GM12878 (cell line): ENCODE results near the gene PMF1. TPM values are rescaled to one million over a fixed set of nuclear protein-coding genes. Genes with fewer than 3 reads are reported as not detected.

Source experiments
- ATAC-seq: fragments of 200-7000 bp; cut with Tn5 transposase; 3 replicates; pipeline ENCODE4 v1.9.1; 2020; ENCODE audit warnings: mild to moderate bottlenecking, moderate library complexity
- BruUV-seq: library from RNA; stranded (reverse); fragments of 400-500 nt; replicated peaks from 2 replicates; lab custom pipeline; 2021; lab: Mats Ljungman, UMichigan
- CTCF ChIA-PET: fragments of 300-600 bp; sonication (Branson Sonifier 250); formaldehyde crosslinking; extraction: SDS; loops from one replicate; lab custom pipeline; 2021; ENCODE audit warnings: inconsistent platforms; lab: Yijun Ruan, JAX
- POLR2A ChIA-PET: fragments of 350-600 bp; formaldehyde crosslinking; extraction: SDS; loops from one replicate; lab custom pipeline; 2021; ENCODE audit warnings: inconsistent platforms; lab: Charles Lee
- RAD21 ChIA-PET: fragments of 300-600 bp; sonication (Branson Sonifier 250); formaldehyde crosslinking; loops from one replicate; lab custom pipeline; 2023; ENCODE audit warnings: antibody characterized with exemption; ENCODE audit not compliant: unreplicated experiment; lab: Charles Lee
- SMC1A ChIA-PET: fragments of 300-600 bp; sonication (Branson Sonifier 250); formaldehyde crosslinking; loops from one replicate; lab custom pipeline; 2023; ENCODE audit not compliant: unreplicated experiment, uncharacterized antibody; lab: Charles Lee
- DNase-seq: peaks from one replicate; pipeline ENCODE4 v3.0.0-alpha.2; 2011; ENCODE audit warnings: low read depth, low spot score
- FAIRE-seq: peaks from 3 replicates; lab custom pipeline; 2011; peaks lifted over from hg19 to GRCh38; lab: Jason Lieb, UNC
- H2AFZ ChIP-seq: 2 replicates; pipeline ENCODE4 v1.6.0; 2011; ENCODE audit warnings: low read depth, low read length, control low read depth; ENCODE audit not compliant: control insufficient read depth
- H3K27ac ChIP-seq: 2 replicates; pipeline ENCODE4 v1.5.1; 2011; ENCODE audit warnings: control low read depth; ENCODE audit not compliant: control insufficient read depth, insufficient read depth
- H3K27me3 ChIP-seq, 2 experiments: replicated peaks in 1 of 2; 2 replicates each; pipeline versions ENCODE4 v1.6.0 to v1.6.1; 2011; ENCODE audit warnings: low read length in 1 of 2; ENCODE audit not compliant: control insufficient read depth in 2 of 2, insufficient read depth in 2 of 2
- H3K36me3 ChIP-seq, 2 experiments: 2 replicates each; pipeline ENCODE4 v1.5.1; 2011; ENCODE audit warnings: low read length in 1 of 2; ENCODE audit not compliant: control insufficient read depth in 2 of 2, insufficient read depth in 2 of 2
- H3K4me1 ChIP-seq: 2 replicates; pipeline ENCODE4 v1.6.1; 2011; ENCODE audit warnings: mild to moderate bottlenecking, low read length, moderate library complexity, mixed read lengths; ENCODE audit not compliant: control insufficient read depth, insufficient read depth
- H3K4me2 ChIP-seq: 2 replicates; pipeline ENCODE4 v1.6.0; 2011; ENCODE audit warnings: control low read depth; ENCODE audit not compliant: control insufficient read depth, insufficient read depth
- H3K4me3 ChIP-seq: fragments of 200-600 bp; sonication (generic); 2 replicates; pipeline ENCODE4 v1.5.1; 2016
- H3K79me2 ChIP-seq: 2 replicates; pipeline ENCODE4 v1.6.0; 2011; ENCODE audit warnings: low read length; ENCODE audit not compliant: control insufficient read depth, insufficient read depth
- H3K9ac ChIP-seq: 2 replicates; pipeline ENCODE4 v1.8.0; 2011; ENCODE audit warnings: low read length, control low read depth, mixed read lengths; ENCODE audit not compliant: control insufficient read depth, insufficient read depth
- H3K9me3 ChIP-seq: replicated peaks from 3 replicates; pipeline ENCODE4 v1.5.1; 2011; ENCODE audit warnings: mild to moderate bottlenecking, low read length; ENCODE audit not compliant: control insufficient read depth, insufficient read depth
- H4K20me1 ChIP-seq: 2 replicates; pipeline ENCODE4 v1.6.0; 2011; ENCODE audit not compliant: control insufficient read depth, insufficient read depth
- CBFB ChIP-seq: IDR thresholded peaks from 2 replicates; pipeline ENCODE4 v1.6.1; 2016; ENCODE audit warnings: antibody characterized with exemption, low read depth
- DPF2 ChIP-seq: fragments of 450-650 bp; IDR thresholded peaks from 2 replicates; pipeline ENCODE4 v1.6.1; 2017; ENCODE audit warnings: mild to moderate bottlenecking
- EGR1 ChIP-seq, 2 experiments: IDR thresholded peaks; 1 replicate in 1 of 2; 2 replicates in 1 of 2; pipeline ENCODE4 v1.6.1; 2011 to 2012; ENCODE audit warnings: low read depth in 2 of 2, low read length in 2 of 2, borderline replicate concordance in 1 of 2, mild to moderate bottlenecking in 1 of 2, moderate library complexity in 1 of 2
- EP300 ChIP-seq, 2 experiments: fragments of 150-350 bp in 1 of 2; IDR thresholded peaks; 2 replicates each; pipeline ENCODE4 v1.6.1; 2011 to 2012; ENCODE audit warnings: low read depth in 2 of 2, low read length in 2 of 2, borderline replicate concordance in 1 of 2, improper control_type of control experiment in 1 of 2, inconsistent platforms in 1 of 2; ENCODE audit not compliant: control insufficient read depth in 1 of 2
- FOXK2 ChIP-seq: fragments of 450-650 bp; IDR thresholded peaks from 2 replicates; pipeline ENCODE4 v1.6.1; 2017; ENCODE audit warnings: mild to moderate bottlenecking, moderate library complexity
- HCFC1 ChIP-seq: fragments of 150-350 bp; IDR thresholded peaks from 2 replicates; pipeline ENCODE4 v1.6.1; 2014; ENCODE audit warnings: low read length
- HDGF ChIP-seq: fragments of 450-650 bp; IDR thresholded peaks from 2 replicates; pipeline ENCODE4 v1.6.1; 2016; ENCODE audit warnings: antibody characterized with exemption
- IKZF1 ChIP-seq: fragments of 450-650 bp; conservative IDR thresholded peaks from 2 replicates; pipeline ENCODE4 v1.6.1; 2017; ENCODE audit warnings: antibody characterized with exemption, mild to moderate bottlenecking
- IRF4 ChIP-seq: IDR thresholded peaks from 2 replicates; pipeline ENCODE4 v1.6.1; 2011; ENCODE audit warnings: low read depth, low read length
- JUNB ChIP-seq: IDR thresholded peaks from 2 replicates; pipeline ENCODE4 v1.6.1; 2016; ENCODE audit warnings: antibody characterized with exemption, mild to moderate bottlenecking
- MEF2B ChIP-seq: fragments of 450-650 bp; IDR thresholded peaks from 2 replicates; pipeline ENCODE4 v1.6.1; 2018; ENCODE audit warnings: mild to moderate bottlenecking, moderate library complexity; ENCODE audit not compliant: partially characterized antibody, poor library complexity, severe bottlenecking
- MTA3 ChIP-seq: IDR thresholded peaks from 2 replicates; pipeline ENCODE4 v1.6.1; 2012; ENCODE audit warnings: low read length, inconsistent platforms, borderline replicate concordance
- MYB ChIP-seq: fragments of 150-350 bp; IDR thresholded peaks from 2 replicates; pipeline ENCODE4 v1.6.1; 2014; ENCODE audit warnings: mild to moderate bottlenecking, low read depth, low read length, borderline replicate concordance
- NRF1 ChIP-seq: conservative IDR thresholded peaks from 2 replicates; pipeline ENCODE4 v1.6.1; 2011; ENCODE audit warnings: mild to moderate bottlenecking, low read depth, low read length, improper control_type of control experiment
- SMAD5 ChIP-seq: IDR thresholded peaks from 2 replicates; pipeline ENCODE4 v1.6.1; 2016; ENCODE audit warnings: antibody characterized with exemption, low read depth
- SRF ChIP-seq, 2 experiments: IDR thresholded peaks; 2 replicates each; pipeline ENCODE4 v1.6.1; 2011; ENCODE audit warnings: low read depth in 2 of 2, low read length in 2 of 2, mild to moderate bottlenecking in 1 of 2, moderate library complexity in 1 of 2
- SUZ12 ChIP-seq: fragments of 200-600 bp; sonication (generic); IDR thresholded peaks from one replicate; pipeline ENCODE4 v1.6.1; 2018; ENCODE audit warnings: antibody characterized with exemption, mild to moderate bottlenecking; ENCODE audit not compliant: unreplicated experiment
- YBX1 ChIP-seq: fragments of 450-650 bp; IDR thresholded peaks from 2 replicates; pipeline ENCODE4 v1.6.1; 2016; ENCODE audit warnings: antibody characterized with exemption
- ZBED1 ChIP-seq: IDR thresholded peaks from 2 replicates; pipeline ENCODE4 v1.6.1; 2016; ENCODE audit warnings: borderline replicate concordance
- ZSCAN29 ChIP-seq: fragments of 450-650 bp; IDR thresholded peaks from 2 replicates; pipeline ENCODE4 v1.6.1; 2017; ENCODE audit warnings: mild to moderate bottlenecking, moderate library complexity
- ZZZ3 ChIP-seq: IDR thresholded peaks from 2 replicates; pipeline ENCODE4 v1.6.1; 2011; ENCODE audit warnings: low read depth; ENCODE audit not compliant: control insufficient read depth, insufficient read length
- WGBS: methylation state at CpG from one replicate; pipeline ENCODE4 v1.1.6; 2016; ENCODE audit warnings: low lambda C conversion rate; ENCODE audit not compliant: insufficient replicate concordance, insufficient coverage; ENCODE audit errors: missing lambda C conversion rate; 5-methylcytosine and 5-hydroxymethylcytosine counted together
- in situ Hi-C: fragments of 300-500 bp; cut with MboI; formaldehyde crosslinking; loops from 9 replicates; pipeline ENCODE4 v1.14.3; 2018; ENCODE audit warnings: mixed read lengths
- intact Hi-C: fragments of 100-400 bp; cut with micrococcal nuclease; formaldehyde crosslinking; loops from one replicate; pipeline ENCODE4 v1.14.2; 2022; ENCODE audit not compliant: unreplicated experiment
- polyA plus RNA-seq, 11 experiments: library from polyadenylated mRNA; depleted of rRNA in 4 of 11; unstranded in 6 of 11; stranded (reverse) in 5 of 11; fragments of >200 nt; fragmentation: Nextera tagmentation in 4 of 11; fragmentation: Illumina TruSeq in 1 of 11; extraction: Ambion mirVana in 4 of 11; extraction: Trizol in 1 of 11; gene quantifications; 1 replicate in 1 of 11; 2 replicates in 10 of 11; pipeline versions ENCODE4 v1.2.1 to v1.2.3, GENCODE V29; 2011 to 2016; ENCODE audit warnings: inconsistent platforms in 2 of 11, missing spikeins in 2 of 11, low read depth in 1 of 11
- total RNA-seq, 4 experiments: library from RNA; depleted of rRNA in 3 of 4; stranded (reverse); fragments of >200 nt in 3 of 4; fragmentation: Illumina TruSeq in 1 of 4; extraction: Trizol in 1 of 4; gene quantifications; 2 replicates each; pipeline versions ENCODE4 v1.2.1 to v1.2.3, GENCODE V29; 2013 to 2021
- TF ChIP-seq, protein P1 (sequence below): IDR thresholded peaks from 2 replicates; pipeline ENCODE4 v1.6.1; 2011; ENCODE audit warnings: borderline replicate concordance, low read depth, mild to moderate bottlenecking, moderate library complexity, mixed read lengths, low read length; ENCODE audit not compliant: insufficient read depth; ENCODE audit errors: extremely low read length

PMF1 gene
- total and polyA plus RNA-seq, 10 of the 15 experiments (the other 5 are each of a cell fraction or from before 2014, with no cell fraction given), result 6.7 to 105 (median 67.3) TPM

DNA sequence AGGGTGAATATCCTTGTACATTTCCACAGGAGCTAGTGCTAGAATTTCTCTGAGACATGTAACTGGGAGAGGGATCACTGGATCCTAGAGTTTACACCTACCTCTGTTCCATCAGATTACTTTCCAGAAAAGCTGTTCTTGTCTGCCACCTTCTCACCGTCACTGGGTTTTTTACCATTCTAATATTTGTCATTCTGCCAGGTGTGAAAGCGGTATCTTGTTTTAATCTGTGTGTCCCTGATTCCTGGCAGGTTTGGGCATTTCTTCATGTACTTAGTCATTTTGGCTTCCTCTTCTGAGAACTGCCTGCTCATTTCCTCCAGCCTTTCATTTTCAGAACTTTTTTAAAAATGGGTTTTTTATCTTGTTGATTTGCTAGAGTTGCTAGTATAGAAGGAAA, 5.1 kb downstream of the PMF1 start (continued):
- TF ChIP-seq IKZF1 (peak; percentile 53; the same call in 1 of the 2 replicates), HDGF (no peak), MEF2B (no peak), JUNB (peak; percentile 82), CBFB (0 out of 2 replicates have a peak, but pooled peaks have one; percentile 19)
- TF ChIP-seq, protein P1, sequence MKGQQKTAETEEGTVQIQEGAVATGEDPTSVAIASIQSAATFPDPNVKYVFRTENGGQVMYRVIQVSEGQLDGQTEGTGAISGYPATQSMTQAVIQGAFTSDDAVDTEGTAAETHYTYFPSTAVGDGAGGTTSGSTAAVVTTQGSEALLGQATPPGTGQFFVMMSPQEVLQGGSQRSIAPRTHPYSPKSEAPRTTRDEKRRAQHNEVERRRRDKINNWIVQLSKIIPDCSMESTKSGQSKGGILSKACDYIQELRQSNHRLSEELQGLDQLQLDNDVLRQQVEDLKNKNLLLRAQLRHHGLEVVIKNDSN, result no peak
- TF ChIP-seq, all 136 proteins: peak for 12

DNA sequence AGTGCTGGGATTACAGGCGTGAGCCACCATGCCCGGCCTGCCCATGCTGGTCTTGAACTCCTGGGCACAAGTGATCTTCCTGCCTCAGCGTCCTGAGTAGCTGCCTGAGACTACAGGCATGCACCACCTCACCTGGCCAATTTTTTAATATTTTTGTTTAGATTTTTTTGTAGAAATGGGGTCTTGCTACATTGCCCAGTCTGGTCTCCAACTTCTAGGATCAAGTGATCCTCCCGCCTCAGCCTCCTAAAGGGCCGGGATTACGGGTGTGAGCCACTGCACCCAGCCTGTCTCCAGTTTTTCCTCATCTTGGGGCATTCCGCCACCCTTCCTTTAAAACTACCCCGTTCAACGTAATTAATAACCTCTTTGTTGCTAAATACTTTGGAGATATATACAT, 7.4 kb downstream of the PMF1 start:
- DNase-seq (no peak), FAIRE-seq (no peak), ATAC-seq (no peak)
- peaks cover 14% of the 10 kb centered on the region for H3K79me2 ChIP-seq
- WGBS, result 87% methylated on average over 9 of the region's 9 CpGs
- ChIA-PET SMC1A (interaction anchor here (14.3 kb wide), 1 partner anchor 69 kb away, joined by 411 read pairs; the partner anchor contains the start of gene SEMA4A), RAD21 (interaction anchor here (1.4 kb wide), 1 partner anchor 74 kb away, joined by 4 read pairs; no protein-coding TSS in a partner anchor), POLR2A (interaction anchor here (0.7 to 2.1 kb wide), 2 partner anchors 7 to 72 kb away, joined by 4 to 6 read pairs; partner anchors contain the start of gene PMF1), CTCF (interaction anchor here (0.6 to 14.2 kb wide), 2 partner anchors 72 to 127 kb away, joined by 3 to 502 read pairs; partner anchors contain the start of gene SEMA4A)
- H3K4me3 ChIP-seq, result no peak overlapping the region
- H3K9me3 ChIP-seq, result no peaks in the 10 kb centered on the region
- H4K20me1 ChIP-seq, result no peaks in the 10 kb centered on the region
- no peak overlapping the region for H3K27ac ChIP-seq
- BruUV-seq, result no TSS peak
- H3K36me3 ChIP-seq, result peaks cover 2 to 6% of the 10 kb centered on the region in 2 experiments; a peak in 3 of 4 replicates
- H3K9ac ChIP-seq, result no peak overlapping the region
- H3K4me1 ChIP-seq, result peaks cover 19% of the 10 kb centered on the region
- no peak overlapping the region for H3K4me2 ChIP-seq
- in situ Hi-C loops, result loop anchor here (5.0 kb wide), 2 partner anchors 73 to 128 kb away; no protein-coding TSS in a partner anchor
- intact Hi-C loops, result no loop called here
- no peak overlapping the region for H2AFZ ChIP-seq
- H3K27me3 ChIP-seq, result no peaks in the 10 kb centered on the region
- TF ChIP-seq ZBED1 (no peak), DPF2 (no peak), SMAD5 (no peak), FOXK2 (no peak), ZSCAN29 (no peak), IRF4 (no peak), HCFC1 (no peak), NRF1 (no peak), SUZ12 (no peak), EGR1 (IDR thresholded peaks at IDR 0.05; ENCODE audit: borderline replicate concordance in 1 of 2, low read depth in 2 of 2, low read length in 2 of 2) (no peak), ZZZ3 (no peak), EP300 (IDR thresholded peaks at IDR 0.05; ENCODE audit: borderline replicate concordance in 1 of 2, control insufficient read depth in 1 of 2, low read depth in 2 of 2, low read length in 2 of 2) (no peak), SRF (IDR thresholded peaks at IDR 0.05; ENCODE audit: low read depth in 2 of 2, low read length in 2 of 2) (no peak), YBX1 (no peak), MTA3 (no peak), MYB (no peak)
